Measurements from ENCODE around the gene RPS3A.
A peak's percentile ranks its signal among the peaks of the same experiment; 100 is the strongest.

DNA sequence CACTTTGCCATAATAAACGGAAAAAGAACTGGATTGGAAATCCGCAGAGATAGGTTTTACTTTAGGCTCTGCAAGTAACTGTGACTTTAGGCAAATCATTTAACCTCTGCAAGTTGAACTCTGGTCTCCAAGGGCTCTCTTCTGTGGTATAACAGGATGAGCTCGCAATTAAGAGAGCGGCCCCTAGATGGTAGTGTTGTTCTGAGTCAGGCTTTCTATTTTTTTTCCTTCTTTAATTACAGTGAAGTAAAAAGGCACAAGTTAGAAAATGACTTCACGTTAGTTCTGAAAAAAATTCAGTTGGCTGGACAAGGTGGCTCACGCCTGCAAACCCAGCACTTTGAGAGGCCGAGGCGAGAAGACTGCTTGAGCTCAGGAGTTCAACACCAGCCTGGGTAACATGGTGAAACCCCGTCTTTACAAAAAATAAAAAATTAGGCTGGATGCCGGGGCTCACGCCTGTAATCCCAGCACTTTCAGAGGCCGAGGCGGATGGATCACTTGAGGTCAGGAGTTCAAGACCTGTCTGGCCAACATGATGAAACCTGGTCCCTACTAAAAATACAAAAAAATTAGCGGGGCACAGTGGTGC, 18.0 kb downstream of the RPS3A start:
- no peak for TF ChIP-seq POLR2A (IDR thresholded peaks at IDR 0.05)
- TF ChIP-seq, protein P1, sequence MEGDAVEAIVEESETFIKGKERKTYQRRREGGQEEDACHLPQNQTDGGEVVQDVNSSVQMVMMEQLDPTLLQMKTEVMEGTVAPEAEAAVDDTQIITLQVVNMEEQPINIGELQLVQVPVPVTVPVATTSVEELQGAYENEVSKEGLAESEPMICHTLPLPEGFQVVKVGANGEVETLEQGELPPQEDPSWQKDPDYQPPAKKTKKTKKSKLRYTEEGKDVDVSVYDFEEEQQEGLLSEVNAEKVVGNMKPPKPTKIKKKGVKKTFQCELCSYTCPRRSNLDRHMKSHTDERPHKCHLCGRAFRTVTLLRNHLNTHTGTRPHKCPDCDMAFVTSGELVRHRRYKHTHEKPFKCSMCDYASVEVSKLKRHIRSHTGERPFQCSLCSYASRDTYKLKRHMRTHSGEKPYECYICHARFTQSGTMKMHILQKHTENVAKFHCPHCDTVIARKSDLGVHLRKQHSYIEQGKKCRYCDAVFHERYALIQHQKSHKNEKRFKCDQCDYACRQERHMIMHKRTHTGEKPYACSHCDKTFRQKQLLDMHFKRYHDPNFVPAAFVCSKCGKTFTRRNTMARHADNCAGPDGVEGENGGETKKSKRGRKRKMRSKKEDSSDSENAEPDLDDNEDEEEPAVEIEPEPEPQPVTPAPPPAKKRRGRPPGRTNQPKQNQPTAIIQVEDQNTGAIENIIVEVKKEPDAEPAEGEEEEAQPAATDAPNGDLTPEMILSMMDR (IDR thresholded peaks at IDR 0.05), result peak in 5 of 6 experiments; percentile 45 to 79 (median 64)
